Measurements from ENCODE around the gene TMEM74B.
"Not testable (repeated sequence)": the region's sequence is repeated elsewhere in the genome, so short reads cannot be mapped to it uniquely, and the experiment has no call there.

The TMEM74B gene

GRCh38 chr20:1154226-1154625 lies 30.6 kb downstream of the TMEM74B start:
- no peak for TF ChIP-seq CTCF (IDR thresholded peaks at IDR 0.05; ENCODE audit: low read depth, low read length)
- no peak for DNase-seq (ENCODE audit: extremely low read depth, low read depth)

GRCh38 chr20:1150968-1151367 lies 33.8 kb downstream of the TMEM74B start:
- DNase-seq (ENCODE audit: extremely low read depth, low read depth) = no peak
- no peak for TF ChIP-seq CTCF (IDR thresholded peaks at IDR 0.05; ENCODE audit: low read depth, low read length)

GRCh38 chr20:1150218-1150617 lies 34.6 kb downstream of the TMEM74B start:
- TF ChIP-seq CTCF (IDR thresholded peaks at IDR 0.05; ENCODE audit: low read depth, low read length) = no peak
- no peak for DNase-seq (ENCODE audit: extremely low read depth, low read depth)

- not testable (repeated sequence) for DNase-seq (ENCODE audit: extremely low read depth, low read depth)
Observed at GRCh38 chr20:1149812-1150211, 35.0 kb downstream of the TMEM74B start.

- TF ChIP-seq CTCF (IDR thresholded peaks at IDR 0.05; ENCODE audit: low read depth, low read length) = no peak
- no peak for DNase-seq (ENCODE audit: extremely low read depth, low read depth)
Observed at GRCh38 chr20:1146957-1147356, 37.8 kb downstream of the TMEM74B start.

GRCh38 chr20:1144401-1145172 lies 40.2 kb downstream of the TMEM74B start:
- no peak for DNase-seq (ENCODE audit: extremely low read depth, low read depth)
- no peak for TF ChIP-seq CTCF (IDR thresholded peaks at IDR 0.05; ENCODE audit: low read depth, low read length)

GRCh38 chr20:1137236-1137635 lies 47.5 kb downstream of the TMEM74B start:
- TF ChIP-seq CTCF (IDR thresholded peaks at IDR 0.05; ENCODE audit: low read depth, low read length) = no peak
- DNase-seq (ENCODE audit: extremely low read depth, low read depth) = no peak

GRCh38 chr20:1134836-1135235 lies 49.9 kb downstream of the TMEM74B start:
- no peak for TF ChIP-seq CTCF (IDR thresholded peaks at IDR 0.05; ENCODE audit: low read depth, low read length)
- no peak for DNase-seq (ENCODE audit: extremely low read depth, low read depth)

Data from AG09319 (cell line).